Progenitor cell of endocrine pancreas (in vitro differentiated cells): ENCODE data around the gene RREB1. TPM values are rescaled to one million over a fixed set of nuclear protein-coding genes. Genes with fewer than 3 reads are reported as not detected.
"Not testable (repeated sequence)": the region's sequence is repeated elsewhere in the genome, so short reads cannot be mapped to it uniquely, and the experiment has no call there.

Experiments used
- DNase-seq: peaks from one replicate; pipeline ENCODE4 v3.0.0; 2021; ENCODE audit warnings: low spot score; ENCODE audit not compliant: unreplicated experiment
- H3K27ac Mint-ChIP-seq: 2 replicates; pipeline ENCODE4 v1.8.0; 2021; ENCODE audit warnings: mild to moderate bottlenecking, moderate library complexity, mixed read lengths
- H3K27me3 Mint-ChIP-seq: 2 replicates; pipeline ENCODE4 v1.8.0; 2021; ENCODE audit warnings: mixed read lengths
- H3K36me3 Mint-ChIP-seq: 2 replicates; pipeline ENCODE4 v1.8.0; 2022; ENCODE audit warnings: mixed read lengths; ENCODE audit not compliant: insufficient read depth
- H3K4me1 Mint-ChIP-seq: 2 replicates; pipeline ENCODE4 v1.8.0; 2021; ENCODE audit warnings: low read depth, mixed read lengths
- H3K4me3 Mint-ChIP-seq: 2 replicates; pipeline ENCODE4 v1.8.0; 2021; ENCODE audit warnings: low read depth, mild to moderate bottlenecking, moderate library complexity, mixed read lengths
- H3K9me3 Mint-ChIP-seq: 2 replicates; pipeline ENCODE4 v1.8.0; 2021; ENCODE audit warnings: low read depth, mixed read lengths
- total RNA-seq: library from RNA; stranded (reverse); gene quantifications from 2 replicates; pipeline ENCODE4 v1.2.1, GENCODE V29; 2021
- TF ChIP-seq, protein P1 (sequence below): fragments of 200-600 bp; sonication (generic); IDR thresholded peaks from one replicate; pipeline ENCODE4 v1.5.0; 2021; ENCODE audit warnings: antibody characterized with exemption, mild to moderate bottlenecking; ENCODE audit not compliant: unreplicated experiment

The RREB1 gene
- total RNA-seq, 1 donor from 2014 or later, result 71.7 TPM

DNA sequence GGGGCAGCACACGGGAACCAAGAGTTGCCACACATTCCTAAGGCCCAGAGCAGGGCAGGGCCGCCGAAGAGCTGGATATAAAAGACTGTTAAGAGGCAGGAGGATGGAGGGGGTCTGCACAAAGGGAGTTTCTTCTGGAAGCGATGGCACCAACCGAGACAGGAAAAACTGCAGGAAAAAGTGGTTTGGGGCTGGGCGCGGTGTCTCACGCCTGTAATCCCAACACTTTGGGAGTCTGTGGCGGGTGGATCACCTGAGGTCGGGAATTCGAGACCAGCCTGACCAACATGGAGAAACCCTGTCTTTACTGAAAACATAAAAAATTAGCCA, 163.4 kb downstream of the RREB1 start:
- Mint-ChIP-seq H3K9me3 (no peaks in the 10 kb centered on the region), H3K4me1 (peaks cover 4% of the 10 kb centered on the region), H3K27ac (no peak overlapping the region), H3K36me3 (no peaks in the 10 kb centered on the region), H3K4me3 (no peak overlapping the region), H3K27me3 (no peaks in the 10 kb centered on the region)
- TF ChIP-seq, protein P1, sequence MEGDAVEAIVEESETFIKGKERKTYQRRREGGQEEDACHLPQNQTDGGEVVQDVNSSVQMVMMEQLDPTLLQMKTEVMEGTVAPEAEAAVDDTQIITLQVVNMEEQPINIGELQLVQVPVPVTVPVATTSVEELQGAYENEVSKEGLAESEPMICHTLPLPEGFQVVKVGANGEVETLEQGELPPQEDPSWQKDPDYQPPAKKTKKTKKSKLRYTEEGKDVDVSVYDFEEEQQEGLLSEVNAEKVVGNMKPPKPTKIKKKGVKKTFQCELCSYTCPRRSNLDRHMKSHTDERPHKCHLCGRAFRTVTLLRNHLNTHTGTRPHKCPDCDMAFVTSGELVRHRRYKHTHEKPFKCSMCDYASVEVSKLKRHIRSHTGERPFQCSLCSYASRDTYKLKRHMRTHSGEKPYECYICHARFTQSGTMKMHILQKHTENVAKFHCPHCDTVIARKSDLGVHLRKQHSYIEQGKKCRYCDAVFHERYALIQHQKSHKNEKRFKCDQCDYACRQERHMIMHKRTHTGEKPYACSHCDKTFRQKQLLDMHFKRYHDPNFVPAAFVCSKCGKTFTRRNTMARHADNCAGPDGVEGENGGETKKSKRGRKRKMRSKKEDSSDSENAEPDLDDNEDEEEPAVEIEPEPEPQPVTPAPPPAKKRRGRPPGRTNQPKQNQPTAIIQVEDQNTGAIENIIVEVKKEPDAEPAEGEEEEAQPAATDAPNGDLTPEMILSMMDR, result no peak
- no peak for DNase-seq

DNA sequence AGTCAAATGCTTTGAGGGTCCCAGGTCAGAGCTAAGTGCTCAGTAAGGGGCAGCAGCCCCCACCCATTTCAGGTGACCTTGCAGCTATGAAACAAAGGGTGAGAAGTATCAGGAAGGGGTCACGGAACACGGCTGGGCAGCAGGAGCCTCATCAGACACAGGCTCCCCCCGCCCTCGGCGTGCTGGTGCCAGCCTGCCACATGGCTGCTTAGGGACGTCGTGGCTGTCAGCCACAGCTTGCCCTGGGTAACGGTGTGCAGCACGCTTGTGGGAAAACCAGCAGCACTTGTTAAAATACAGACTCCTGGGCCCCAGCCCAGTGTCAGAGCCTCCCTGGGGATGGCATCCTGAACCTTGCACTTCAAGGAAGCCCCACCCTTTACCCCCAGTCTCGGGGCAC, 165.9 kb downstream of the RREB1 start:
- Mint-ChIP-seq H3K36me3 (peaks cover 1% of the 10 kb centered on the region), H3K4me1 (peaks cover 4% of the 10 kb centered on the region), H3K4me3 (no peak overlapping the region), H3K27me3 (no peaks in the 10 kb centered on the region), H3K9me3 (no peaks in the 10 kb centered on the region), H3K27ac (no peak overlapping the region)
- DNase-seq, result no peak
- TF ChIP-seq, protein P1, result no peak

- H3K9me3 Mint-ChIP-seq, H3K27me3 Mint-ChIP-seq, DNase-seq, H3K27ac Mint-ChIP-seq, H3K4me3 Mint-ChIP-seq, H3K4me1 Mint-ChIP-seq, H3K36me3 Mint-ChIP-seq: not testable (repeated sequence)
These were observed 166.8 kb downstream of the RREB1 start for GRCh38 chr6:7274525-7274924.

DNA sequence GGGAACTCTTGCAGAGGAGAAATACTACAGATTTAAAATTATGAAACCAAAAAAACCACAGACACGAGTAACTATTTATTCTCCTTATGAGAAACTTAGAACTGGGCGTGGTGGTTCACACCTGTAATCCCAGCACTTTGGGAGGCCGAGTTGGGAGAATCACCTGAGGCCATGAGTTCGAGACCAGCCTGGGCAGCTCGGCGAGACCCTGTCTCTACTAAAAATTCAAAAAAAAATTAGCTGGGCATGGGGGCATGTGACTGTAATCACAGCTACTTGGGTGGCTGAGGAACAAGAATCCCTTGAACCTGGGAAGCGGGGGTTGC, 168.4 kb downstream of the RREB1 start:
- no peaks in the 10 kb centered on the region for H3K27me3 Mint-ChIP-seq
- TF ChIP-seq, protein P1, result no peak
- peaks cover 1% of the 10 kb centered on the region for H3K4me1 Mint-ChIP-seq
- DNase-seq, result no peak
- H3K9me3 Mint-ChIP-seq, result no peaks in the 10 kb centered on the region
- H3K36me3 Mint-ChIP-seq, result peaks cover 1% of the 10 kb centered on the region
- no peak overlapping the region for H3K4me3 Mint-ChIP-seq
- no peak overlapping the region for H3K27ac Mint-ChIP-seq

- TF ChIP-seq, protein P1, result no peak
- peaks cover 6% of the 10 kb centered on the region for H3K36me3 Mint-ChIP-seq
- H3K4me1 Mint-ChIP-seq, result no peaks in the 10 kb centered on the region
- no peak overlapping the region for H3K27ac Mint-ChIP-seq
- H3K9me3 Mint-ChIP-seq, result no peaks in the 10 kb centered on the region
- H3K27me3 Mint-ChIP-seq, result no peaks in the 10 kb centered on the region
- no peak for DNase-seq
- H3K4me3 Mint-ChIP-seq, result no peak overlapping the region
These were observed 174.5 kb downstream of the RREB1 start for GRCh38 chr6:7282097-7282906.

- Mint-ChIP-seq H3K27me3 (no peaks in the 10 kb centered on the region), H3K36me3 (peaks cover 7% of the 10 kb centered on the region), H3K27ac (no peak overlapping the region), H3K4me1 (no peaks in the 10 kb centered on the region), H3K4me3 (no peak overlapping the region), H3K9me3 (no peaks in the 10 kb centered on the region)
- DNase-seq, result no peak
- TF ChIP-seq, protein P1, result no peak
These were observed 175.9 kb downstream of the RREB1 start for GRCh38 chr6:7283676-7284075.
